Lung (tissue), 12 donors: ENCODE measurements around the gene TM4SF4. TPM values are rescaled to one million over a fixed set of nuclear protein-coding genes. Genes with fewer than 3 reads are reported as not detected.

Experiments
- ATAC-seq: fragments of 200-7000 bp; cut with Tn5 transposase; one replicate; pipeline ENCODE4 v1.9.1; 2020; ENCODE audit warnings: moderate number of reproducible peaks; ENCODE audit not compliant: insufficient read depth, low FRiP score
- DNase-seq, 3 donors: peaks; one replicate each; pipeline ENCODE4 v3.0.0-alpha.2; 2013 to 2017
- H3K27ac ChIP-seq, 2 donors: one replicate each; pipeline ENCODE4 v1.5.1; 2013; ENCODE audit warnings: mild to moderate bottlenecking in 2 of 2, moderate library complexity in 2 of 2, control low read depth in 1 of 2, inconsistent platforms in 1 of 2, low read depth in 1 of 2, low read length in 1 of 2
- H3K27me3 ChIP-seq, 3 donors: one replicate each; pipeline ENCODE4 v1.5.1; 2013; ENCODE audit warnings: low read length in 2 of 3; ENCODE audit not compliant: control insufficient read depth in 3 of 3, insufficient read depth in 3 of 3
- H3K36me3 ChIP-seq, 4 donors: one replicate each; pipeline ENCODE4 v1.5.1; 2013; ENCODE audit warnings: low read length in 4 of 4, mild to moderate bottlenecking in 1 of 4, moderate library complexity in 1 of 4; ENCODE audit not compliant: control insufficient read depth in 4 of 4, insufficient read depth in 4 of 4
- H3K4me1 ChIP-seq, 5 donors: one replicate each; pipeline ENCODE4 v1.5.1; 2013; ENCODE audit warnings: low read length in 5 of 5, mild to moderate bottlenecking in 2 of 5, moderate library complexity in 1 of 5; ENCODE audit not compliant: control insufficient read depth in 5 of 5, insufficient read depth in 5 of 5
- H3K4me3 ChIP-seq: one replicate; pipeline ENCODE4 v1.5.1; 2013; ENCODE audit warnings: mild to moderate bottlenecking, control low read depth, moderate library complexity
- H3K9ac ChIP-seq, 2 donors: one replicate each; pipeline ENCODE4 v1.5.1; 2013; ENCODE audit warnings: low read length in 2 of 2, control low read depth in 1 of 2; ENCODE audit not compliant: insufficient read depth in 1 of 2
- H3K9me3 ChIP-seq, 4 donors: one replicate each; pipeline ENCODE4 v1.5.1; 2013; ENCODE audit warnings: low read length in 3 of 4, mild to moderate bottlenecking in 1 of 4, moderate library complexity in 1 of 4; ENCODE audit not compliant: control insufficient read depth in 4 of 4, insufficient read depth in 3 of 4
- WGBS, 2 donors: extraction: QIAGEN DNeasy Blood & Tissue Kit; methylation state at CpG; one replicate each; pipeline ENCODE4 v1.1.7; 2013; 5-methylcytosine and 5-hydroxymethylcytosine counted together
- polyA plus RNA-seq, 2 donors: library from polyadenylated mRNA; stranded (reverse); fragments of 200-250 nt; gene quantifications; one replicate each; pipeline ENCODE4 v1.2.1, GENCODE V29; 2013
- total RNA-seq, 2 donors: library from RNA; depleted of rRNA in 1 of 2; stranded (reverse); fragments of >200 nt in 1 of 2; gene quantifications; one replicate each; pipeline ENCODE4 v1.2.1, GENCODE V29; 2014 to 2021
- TF ChIP-seq, protein P1 (sequence below): IDR thresholded peaks from 2 replicates; pipeline ENCODE4 v1.5.1; 2012; ENCODE audit warnings: mild to moderate bottlenecking; ENCODE audit errors: control extremely low read depth, extremely low read depth
- donor health status: control.
- donor health status: control.
- donor health status: Bipolar disorder and iron deficiency.
- donor health status: healthy.
- donor health status: DM: yes; HTN: yes; CAD: no.

TM4SF4 gene
- total and polyA plus RNA-seq, 4 donors: 0.22 to 4.4 (median 2.0) TPM

DNA sequence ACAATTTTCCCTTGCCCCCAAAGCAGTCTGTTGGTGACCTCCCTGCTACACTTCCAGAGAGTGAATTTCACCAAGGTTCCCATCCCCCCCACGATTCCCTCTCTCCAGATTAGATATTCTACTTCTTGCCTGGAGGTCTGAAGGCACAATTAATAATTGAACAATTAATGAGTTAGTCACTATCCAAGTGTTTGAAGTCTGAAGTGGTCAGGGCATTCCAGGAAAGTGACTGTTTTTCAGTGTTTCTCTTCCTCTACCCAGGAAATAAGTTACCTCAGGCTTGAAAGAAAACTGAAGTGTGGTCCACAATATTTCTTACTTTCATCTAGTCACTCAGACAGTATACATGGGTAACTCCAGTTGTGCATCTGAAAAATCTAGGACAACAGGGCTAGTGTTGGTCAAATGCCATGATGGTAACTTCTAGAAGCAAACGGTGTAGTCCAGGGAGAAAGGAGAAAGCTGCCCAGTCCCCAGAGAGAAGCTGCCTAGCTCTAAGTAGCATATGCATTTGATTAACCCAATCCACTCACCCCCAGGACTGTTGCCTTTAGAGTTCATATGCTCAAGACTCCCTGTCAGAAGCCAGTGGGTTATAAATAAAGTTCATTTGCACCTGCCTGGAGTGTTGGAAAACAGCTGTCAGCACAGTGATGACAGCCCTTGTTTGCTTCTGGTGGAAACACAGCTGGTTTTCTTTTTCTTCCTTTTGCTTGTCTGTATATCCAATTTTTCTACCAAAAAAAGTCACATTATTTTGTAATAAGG, 2.3 kb upstream of the TM4SF4 start:
- peaks cover 0 to 15% (median 1%) of the 10 kb centered on the region in 5 donors for H3K4me1 ChIP-seq

DNA sequence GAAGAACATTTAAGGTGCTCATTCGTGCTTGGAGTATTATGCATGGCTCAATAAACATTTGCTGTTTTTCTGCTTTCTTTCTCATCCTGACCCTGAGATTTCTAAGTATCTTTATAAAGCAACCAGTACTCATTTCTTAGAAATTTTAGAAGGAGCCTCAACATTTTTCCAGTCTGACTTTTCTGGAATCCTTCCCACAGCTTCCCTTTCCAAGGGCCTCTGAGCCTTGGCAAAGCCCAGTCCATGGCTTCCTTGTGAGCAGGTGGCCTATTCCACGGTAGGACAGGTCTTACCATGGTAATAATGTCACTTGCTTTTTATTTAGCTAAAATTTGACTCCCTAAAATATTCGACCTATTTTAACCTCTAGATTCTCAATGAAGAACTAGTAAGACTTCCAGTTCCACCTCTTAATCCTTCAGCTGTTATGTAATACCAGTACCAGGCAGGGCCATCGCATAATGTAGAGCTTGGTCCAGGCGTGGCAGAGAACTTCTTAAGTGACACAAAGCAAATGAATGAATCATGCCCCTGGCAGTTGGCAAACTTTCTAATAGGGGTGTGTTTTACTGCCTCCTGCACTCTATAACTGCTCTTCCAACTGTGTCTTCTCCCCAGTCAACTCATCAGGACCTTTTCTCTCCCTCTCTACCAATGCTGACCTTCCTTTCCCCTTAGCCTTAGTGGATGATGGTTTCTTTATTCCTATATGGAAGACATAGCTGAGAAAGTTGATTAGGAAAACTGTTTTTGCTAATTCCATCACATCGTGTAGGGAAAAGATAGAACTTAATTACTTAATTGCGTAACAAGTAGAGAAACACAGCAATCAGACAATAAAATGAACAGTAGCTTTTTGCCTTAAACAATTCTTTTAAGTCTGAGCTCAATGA, 894 bp upstream of the TM4SF4 start:
- TF ChIP-seq, protein P1, sequence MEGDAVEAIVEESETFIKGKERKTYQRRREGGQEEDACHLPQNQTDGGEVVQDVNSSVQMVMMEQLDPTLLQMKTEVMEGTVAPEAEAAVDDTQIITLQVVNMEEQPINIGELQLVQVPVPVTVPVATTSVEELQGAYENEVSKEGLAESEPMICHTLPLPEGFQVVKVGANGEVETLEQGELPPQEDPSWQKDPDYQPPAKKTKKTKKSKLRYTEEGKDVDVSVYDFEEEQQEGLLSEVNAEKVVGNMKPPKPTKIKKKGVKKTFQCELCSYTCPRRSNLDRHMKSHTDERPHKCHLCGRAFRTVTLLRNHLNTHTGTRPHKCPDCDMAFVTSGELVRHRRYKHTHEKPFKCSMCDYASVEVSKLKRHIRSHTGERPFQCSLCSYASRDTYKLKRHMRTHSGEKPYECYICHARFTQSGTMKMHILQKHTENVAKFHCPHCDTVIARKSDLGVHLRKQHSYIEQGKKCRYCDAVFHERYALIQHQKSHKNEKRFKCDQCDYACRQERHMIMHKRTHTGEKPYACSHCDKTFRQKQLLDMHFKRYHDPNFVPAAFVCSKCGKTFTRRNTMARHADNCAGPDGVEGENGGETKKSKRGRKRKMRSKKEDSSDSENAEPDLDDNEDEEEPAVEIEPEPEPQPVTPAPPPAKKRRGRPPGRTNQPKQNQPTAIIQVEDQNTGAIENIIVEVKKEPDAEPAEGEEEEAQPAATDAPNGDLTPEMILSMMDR: no peak
- DNase-seq (peak in 2 of 3 donors; percentile 29 to 52), ATAC-seq (peak; percentile 70)
- Histone ChIP-seq H3K36me3 (no peaks in the 10 kb centered on the region), H3K4me1 (peaks cover 0 to 15% (median 3%) of the 10 kb centered on the region in 5 donors), H3K9me3 (no peaks in the 10 kb centered on the region), H3K4me3 (no peak overlapping the region), H3K27ac (peak overlapping the region in 1 of 2 donors; percentile 79), H3K27me3 (no peaks in the 10 kb centered on the region), H3K9ac (no peak overlapping the region)
- 56 to 63% methylated on average over 7 of the region's 7 CpGs for WGBS, 2 donors

More for the DNA sequence above, 2.3 kb upstream of the TM4SF4 start:
- Histone ChIP-seq H3K27me3 (no peaks in the 10 kb centered on the region), H3K9me3 (no peaks in the 10 kb centered on the region), H3K36me3 (no peaks in the 10 kb centered on the region), H3K27ac (peak overlapping the region in 1 of 2 donors; percentile 82), H3K9ac (no peak overlapping the region), H3K4me3 (no peak overlapping the region)
- 49 to 86% methylated on average over 2 of the region's 2 CpGs for WGBS, 2 donors
- ATAC-seq (peak; percentile 22), DNase-seq (no peak)
- TF ChIP-seq, protein P1: no peak

DNA sequence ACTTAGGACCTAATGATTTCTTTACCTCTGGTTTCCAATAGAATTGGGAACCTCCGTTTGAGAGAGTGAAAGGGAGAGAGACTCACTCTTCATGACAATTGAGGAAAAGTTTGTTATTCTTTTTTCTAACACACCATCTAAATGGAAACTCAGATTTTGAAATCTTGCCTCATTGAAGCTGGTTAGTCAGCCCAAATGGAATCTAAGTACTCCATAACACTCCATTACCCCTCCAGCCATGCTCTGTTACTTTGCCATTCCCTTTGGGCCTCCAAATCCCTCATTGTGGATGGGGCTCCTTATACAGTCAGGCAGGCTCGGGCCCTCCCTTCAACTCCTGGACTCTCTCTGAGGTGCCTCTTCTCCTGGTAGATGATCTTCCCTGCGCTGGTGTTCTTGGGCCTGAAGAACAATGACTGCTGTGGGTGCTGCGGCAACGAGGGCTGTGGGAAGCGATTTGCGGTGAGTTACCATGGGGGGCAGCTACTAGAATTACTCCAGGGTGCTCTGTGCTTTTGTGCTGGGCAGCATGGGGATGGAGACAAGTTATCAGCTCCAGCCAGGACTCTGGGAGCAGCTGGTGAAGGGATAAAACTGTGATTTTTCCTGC, 1.1 kb downstream of the TM4SF4 start:
- WGBS, 2 donors: 97 to 98% methylated on average over 7 of the region's 7 CpGs
- Histone ChIP-seq H3K9me3 (no peaks in the 10 kb centered on the region), H3K27ac (no peak overlapping the region), H3K4me3 (no peak overlapping the region), H3K27me3 (no peaks in the 10 kb centered on the region), H3K4me1 (peaks cover 0 to 15% (median 3%) of the 10 kb centered on the region in 5 donors), H3K36me3 (no peaks in the 10 kb centered on the region), H3K9ac (no peak overlapping the region)
- TF ChIP-seq, protein P1: no peak
- ATAC-seq (no peak), DNase-seq (no peak)
